Spinal cord (tissue), 10 donors: Measurements from ENCODE around the gene IKZF4. TPM values are rescaled to one million over a fixed set of nuclear protein-coding genes. Genes with fewer than 3 reads are reported as not detected.
"Not testable (repeated sequence)": the region's sequence is repeated elsewhere in the genome, so short reads cannot be mapped to it uniquely, and the experiment has no call there.

Experiments used
- DNase-seq, 6 donors: peaks; one replicate each; pipeline versions ENCODE4 v3.0.0 to v3.0.0-alpha.2; 2013 to 2015; ENCODE audit warnings: low spot score in 6 of 6, low read depth in 4 of 6
- H3K27ac ChIP-seq: one replicate; pipeline ENCODE4 v1.5.1; 2013; ENCODE audit warnings: low read depth, low read length, control low read depth
- H3K27me3 ChIP-seq: one replicate; pipeline ENCODE4 v1.6.1; 2013; ENCODE audit warnings: low read length; ENCODE audit not compliant: control insufficient read depth, insufficient read depth
- H3K36me3 ChIP-seq: one replicate; pipeline ENCODE4 v1.6.1; 2013; ENCODE audit warnings: low read length; ENCODE audit not compliant: control insufficient read depth, insufficient read depth
- H3K4me1 ChIP-seq: one replicate; pipeline ENCODE4 v1.6.1; 2013; ENCODE audit warnings: low read length; ENCODE audit not compliant: control insufficient read depth, insufficient read depth
- H3K4me3 ChIP-seq: one replicate; pipeline ENCODE4 v1.5.1; 2013; ENCODE audit warnings: low read depth, low read length, control low read depth
- H3K9me3 ChIP-seq: one replicate; pipeline ENCODE4 v1.6.1; 2013; ENCODE audit warnings: low read length; ENCODE audit not compliant: control insufficient read depth, insufficient read depth
- WGBS: methylation state at CpG from one replicate; pipeline ENCODE4 v1.1.5; 2013; ENCODE audit warnings: missing lambda C conversion rate; ENCODE audit not compliant: insufficient coverage; 5-methylcytosine and 5-hydroxymethylcytosine counted together
- long read RNA-seq, 4 donors: transcript quantifications; one replicate each; lab custom pipeline, GENCODE V29; 2026
- polyA plus RNA-seq, 2 donors: library from polyadenylated mRNA; unstranded; fragments of 120-200 nt; gene quantifications; one replicate each; pipeline ENCODE4 v1.2.1, GENCODE V29; 2013; ENCODE audit not compliant: insufficient read length in 2 of 2
- total RNA-seq, 2 donors: library from RNA; depleted of rRNA in 1 of 2; stranded (reverse); fragments of 120-200 nt in 1 of 2; fragments of >200 nt in 1 of 2; gene quantifications; one replicate each; pipeline versions ENCODE4 v1.2.3 to v1.2.4, GENCODE V29; 2013 to 2014
- donor health status: healthy.

IKZF4 gene
- 1 to 10 TPM; 3.4 to 5.2 TPM for total RNA-seq
- polyA plus RNA-seq = 10 to 100 TPM; 16.8 to 25.2 TPM
- long read RNA-seq, donor 1, partial matches to known transcripts = 0 of 2 reads
- long read RNA-seq, donor 1, other reads (novel, unspliced or antisense) = 0 of 2 reads
- long read RNA-seq, donor 2 = 0 reads
- long read RNA-seq, donor 3, partial matches to known transcripts = 0 of 1 reads
- long read RNA-seq, donor 3, other reads (novel, unspliced or antisense) = 0 of 1 reads
- long read RNA-seq, donor 4, partial matches to known transcripts = 0 of 1 reads
- long read RNA-seq, donor 4, other reads (novel, unspliced or antisense) = 0 of 1 reads

DNA sequence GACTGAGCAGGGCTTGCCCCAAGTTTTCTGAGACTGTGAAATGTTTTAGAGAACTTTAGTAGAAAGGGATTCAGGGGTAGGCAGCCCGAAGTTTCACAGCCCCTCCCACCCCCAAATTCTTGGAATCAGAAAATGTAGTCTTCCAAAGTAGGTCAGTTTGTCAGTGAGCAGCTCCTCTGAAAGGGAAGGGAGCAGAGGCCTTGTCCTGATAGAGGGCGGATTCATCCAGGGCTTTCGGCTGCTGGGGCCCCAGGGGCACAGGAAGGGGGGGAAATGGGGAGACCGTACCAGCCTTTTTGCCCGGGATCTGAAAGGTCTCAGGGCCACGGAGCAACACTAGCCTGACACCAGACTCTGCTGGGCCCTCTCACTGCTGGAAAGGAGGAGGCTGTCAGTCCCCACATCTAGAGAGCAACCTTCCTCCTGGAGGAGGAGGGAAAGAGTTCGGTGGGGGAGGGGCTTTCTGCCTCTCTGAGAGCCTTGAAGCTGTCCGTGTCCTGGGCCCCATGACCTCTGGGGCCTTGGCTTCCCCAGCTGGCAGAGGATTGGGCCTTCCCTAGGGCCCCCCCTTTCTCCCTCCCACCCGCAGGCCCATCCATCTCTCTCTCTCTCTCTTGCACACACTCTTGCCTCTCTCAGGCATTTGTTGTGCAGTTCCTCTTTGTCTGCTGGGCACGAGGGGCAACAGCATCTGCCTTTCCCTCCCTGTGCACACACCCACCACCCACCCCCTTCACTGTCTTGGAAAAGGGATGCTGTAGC is at the start of gene IKZF4:
Gene IKZF4 (plus strand): TSS at position 621 of the 762 bp plus-strand sequence. CDS start 451 bp downstream, outside the sequence.
- DNase-seq = no peak
- Histone ChIP-seq H3K4me3 (peak within 1 kb of the TSS; percentile 40), H3K27ac (peak within 1 kb of the TSS; percentile 94), H3K9me3 (no peaks in the 10 kb centered on the region), H3K36me3 (peaks cover 16% of the 10 kb centered on the region), H3K4me1 (peaks cover 39% of the 10 kb centered on the region), H3K27me3 (no peaks in the 10 kb centered on the region)
- WGBS = 9% methylated on average over 7 of the region's 10 CpGs

DNA sequence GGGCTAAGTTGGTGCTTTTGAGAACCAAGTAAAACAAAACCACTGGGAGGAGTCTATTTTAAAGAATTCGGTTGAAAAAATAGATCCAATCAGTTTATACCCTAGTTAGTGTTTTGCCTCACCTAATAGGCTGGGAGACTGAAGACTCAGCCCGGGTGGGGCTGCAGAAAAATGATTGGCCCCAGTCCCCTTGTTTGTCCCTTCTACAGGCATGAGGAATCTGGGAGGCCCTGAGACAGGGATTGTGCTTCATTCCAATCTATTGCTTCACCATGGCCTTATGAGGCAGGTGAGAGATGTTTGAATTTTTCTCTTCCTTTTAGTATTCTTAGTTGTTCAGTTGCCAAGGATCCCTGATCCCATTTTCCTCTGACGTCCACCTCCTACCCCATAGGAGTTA is 48.8 kb upstream of the IKZF4 start:
- Histone ChIP-seq H3K9me3 (no peaks in the 10 kb centered on the region), H3K27me3 (no peaks in the 10 kb centered on the region), H3K27ac (peak overlapping the region; percentile 34), H3K36me3 (peaks cover 2% of the 10 kb centered on the region), H3K4me3 (no peak overlapping the region), H3K4me1 (peaks cover 8% of the 10 kb centered on the region)
- DNase-seq = peak in 1 of 6 donors; percentile 18
- WGBS = 25% methylated on average over 1 of the region's 3 CpGs

DNA sequence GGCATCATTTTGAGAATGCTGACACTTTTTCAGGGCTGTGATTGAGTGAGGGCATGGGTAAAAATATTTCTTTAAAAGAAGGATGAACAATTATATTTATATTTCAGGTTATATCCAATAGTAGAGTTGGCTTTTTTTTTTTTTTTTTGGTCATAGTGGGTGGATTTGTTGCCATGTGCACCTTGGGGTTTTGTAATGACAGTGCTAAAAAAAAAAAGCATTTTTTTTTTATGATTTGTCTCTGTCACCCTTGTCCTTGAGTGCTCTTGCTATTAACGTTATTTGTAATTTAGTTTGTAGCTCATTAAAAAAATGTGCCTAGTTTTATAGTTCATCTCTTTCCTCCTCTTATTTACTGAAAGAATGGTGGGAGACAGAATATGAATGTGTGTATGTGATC is 48.4 kb upstream of the IKZF4 start:
- WGBS = no CpG with 5 or more reads among the region's 1 CpG
- DNase-seq = no peak
- peak overlapping the region; percentile 75 for H3K4me3 ChIP-seq
- peaks cover 3% of the 10 kb centered on the region for H3K4me1 ChIP-seq
- H3K9me3 ChIP-seq = no peaks in the 10 kb centered on the region
- no peaks in the 10 kb centered on the region for H3K27me3 ChIP-seq
- H3K27ac ChIP-seq = peak overlapping the region; percentile 94
- peaks cover 2% of the 10 kb centered on the region for H3K36me3 ChIP-seq

DNA sequence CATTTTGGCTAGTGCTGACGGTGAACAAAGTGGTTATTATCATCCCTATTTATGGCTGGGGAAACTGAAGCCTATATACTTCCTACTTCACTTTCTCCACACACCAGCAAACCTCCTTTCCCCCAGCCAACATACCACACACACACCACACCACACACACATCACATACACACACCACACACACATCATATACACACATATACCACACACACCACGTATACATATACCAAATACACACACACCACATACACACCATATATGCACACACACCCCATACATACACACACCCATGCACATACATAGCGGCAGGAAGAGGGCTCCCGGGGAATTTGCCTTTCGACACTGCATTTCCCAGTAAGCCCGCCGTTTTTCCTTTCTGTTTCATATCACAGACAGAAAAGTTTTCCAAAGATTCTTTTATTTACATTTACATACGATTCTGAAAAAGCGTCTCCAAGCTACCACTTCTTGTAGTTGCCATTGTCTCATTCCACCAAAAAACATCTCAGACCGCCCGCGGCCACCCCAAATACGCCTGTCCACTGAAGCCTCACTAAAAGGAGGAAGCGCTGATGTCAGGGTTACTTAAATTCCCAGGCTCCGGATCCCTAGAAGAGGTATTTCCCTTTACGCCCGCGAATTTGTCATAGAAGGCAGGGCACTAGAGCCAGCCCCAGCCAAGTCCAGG is 47.8 kb upstream of the IKZF4 start:
- Histone ChIP-seq H3K4me3 (peak overlapping the region; percentile 75), H3K9me3 (no peaks in the 10 kb centered on the region), H3K27ac (peak overlapping the region; percentile 94), H3K36me3 (peaks cover 4% of the 10 kb centered on the region), H3K27me3 (no peaks in the 10 kb centered on the region), H3K4me1 (peaks cover 3% of the 10 kb centered on the region)
- WGBS = 1% methylated on average over 18 of the region's 18 CpGs
- DNase-seq = peak in 2 of 6 donors; percentile 19 to 70

DNA sequence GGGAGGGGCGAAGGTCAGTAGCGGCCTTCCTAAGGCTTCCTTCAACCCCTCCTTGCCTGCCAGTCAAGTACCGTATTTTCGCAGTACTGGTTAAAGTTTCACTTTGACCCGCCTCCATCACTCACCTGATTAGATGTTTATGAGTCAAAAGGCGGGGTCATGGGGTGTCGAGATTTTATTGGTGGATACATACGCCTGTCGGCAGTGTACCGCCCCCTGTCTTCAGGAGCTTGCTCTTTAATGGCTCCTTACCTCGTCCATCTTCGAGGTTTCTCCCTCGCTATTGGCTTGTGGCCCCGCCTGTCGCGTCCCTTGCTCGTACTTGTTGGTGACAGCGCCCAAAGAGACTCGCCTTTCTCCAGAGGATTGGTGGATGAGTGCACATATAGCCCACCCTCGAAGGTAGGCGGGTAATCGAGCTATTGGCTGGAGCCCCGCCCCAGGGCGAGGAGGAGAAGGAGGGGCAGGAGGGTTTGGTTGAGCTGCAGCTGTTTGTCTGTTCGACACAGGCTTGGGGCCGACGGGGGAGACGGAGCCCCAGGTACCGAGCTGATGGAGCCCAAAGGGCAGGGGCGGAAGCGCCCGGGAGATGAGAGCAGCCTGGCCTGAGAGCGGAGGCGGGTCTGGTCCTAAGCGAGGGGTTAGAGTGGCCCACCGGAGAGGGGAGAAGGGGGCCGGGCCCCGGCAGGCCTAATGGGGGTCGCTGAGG is 47.1 kb upstream of the IKZF4 start, which contains the start of gene RAB5B:
Gene RAB5B (plus strand): TSS at position 480 of the 709 bp plus-strand sequence. CDS start 12,883 bp downstream, outside the sequence.
- peak; percentile 99 to 100 (median 100) for DNase-seq
- peak within 1 kb of the TSS; percentile 94 for H3K27ac ChIP-seq
- 0% methylated on average over 34 of the region's 39 CpGs for WGBS
- peaks cover 8% of the 10 kb centered on the region for H3K36me3 ChIP-seq
- H3K4me3 ChIP-seq = peak within 1 kb of the TSS; percentile 88
- no peaks in the 10 kb centered on the region for H3K27me3 ChIP-seq
- no peaks in the 10 kb centered on the region for H3K9me3 ChIP-seq
- peaks cover 3% of the 10 kb centered on the region for H3K4me1 ChIP-seq

DNA sequence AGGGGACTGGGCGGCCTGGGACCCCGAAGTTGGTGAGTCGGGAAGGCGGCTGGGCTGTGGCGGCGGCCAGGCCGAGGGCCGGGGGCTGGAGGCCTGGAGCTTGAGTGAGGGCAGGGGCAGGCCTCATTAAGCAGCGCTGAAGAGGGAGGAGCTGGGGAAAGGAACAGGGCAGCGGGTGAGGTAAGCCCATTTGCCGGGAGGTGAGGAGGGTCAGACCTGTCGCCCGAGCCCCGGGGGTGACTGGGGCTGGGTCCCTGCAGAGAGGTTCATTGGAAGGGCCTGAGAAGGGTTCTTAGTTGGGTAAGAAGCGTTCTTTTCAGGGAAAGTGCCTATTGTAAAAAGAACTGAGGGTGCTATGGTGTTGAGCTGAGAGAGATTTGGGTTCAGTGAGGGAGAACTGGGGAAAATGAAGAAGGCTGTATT is 46.5 kb upstream of the IKZF4 start:
- Histone ChIP-seq H3K36me3 (peaks cover 8% of the 10 kb centered on the region), H3K27ac (peak overlapping the region; percentile 90), H3K9me3 (no peaks in the 10 kb centered on the region), H3K4me3 (peak overlapping the region; percentile 88), H3K4me1 (peaks cover 3% of the 10 kb centered on the region), H3K27me3 (no peaks in the 10 kb centered on the region)
- WGBS = 0% methylated on average over 15 of the region's 15 CpGs
- no peak for DNase-seq

DNA sequence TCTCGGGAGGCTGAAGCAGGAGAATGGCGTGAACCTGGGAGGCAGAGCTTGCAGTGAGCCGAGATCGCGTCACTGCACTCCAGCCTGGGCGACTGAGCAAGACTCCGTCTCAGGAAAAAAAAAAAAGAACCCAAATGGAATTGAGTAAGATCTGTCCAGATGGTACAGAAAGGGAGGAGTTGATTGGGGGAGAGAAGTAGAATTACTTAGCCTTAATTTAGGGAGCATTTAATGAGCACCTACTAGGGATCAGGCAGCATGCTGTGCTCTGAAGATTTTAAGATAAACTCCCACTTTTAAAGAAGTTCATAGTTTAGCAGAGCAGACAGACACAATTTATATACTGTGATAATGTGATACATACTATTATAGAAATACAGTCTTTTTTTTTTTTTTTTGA is 42.5 kb upstream of the IKZF4 start:
- Histone ChIP-seq H3K4me3 (no peak overlapping the region), H3K4me1 (peaks cover 3% of the 10 kb centered on the region), H3K9me3 (no peaks in the 10 kb centered on the region), H3K36me3 (peaks cover 18% of the 10 kb centered on the region), H3K27ac (no peak overlapping the region), H3K27me3 (no peaks in the 10 kb centered on the region)
- no peak for DNase-seq
- WGBS = 95% methylated on average over 7 of the region's 7 CpGs

DNA sequence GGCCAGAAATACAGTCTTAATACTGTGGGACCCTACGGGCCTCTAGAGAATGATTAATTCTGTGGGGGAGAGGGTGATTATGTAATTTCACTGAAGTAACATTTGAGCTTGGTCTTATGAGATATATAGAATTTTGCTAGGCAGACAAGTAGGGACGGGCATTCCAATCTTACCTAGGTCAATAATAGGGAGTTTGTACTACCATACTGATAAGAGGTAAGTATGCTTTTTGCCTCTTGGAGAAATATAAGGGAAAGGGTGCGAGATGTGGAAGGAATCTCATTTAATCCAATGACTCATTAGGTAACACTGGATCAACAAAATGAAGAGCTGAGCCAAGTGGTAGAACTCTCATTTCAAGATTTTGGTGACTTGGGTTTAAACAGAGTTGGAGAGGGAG is 41.8 kb upstream of the IKZF4 start:
- no peaks in the 10 kb centered on the region for H3K9me3 ChIP-seq
- no peak overlapping the region for H3K4me3 ChIP-seq
- DNase-seq = no peak
- 100% methylated on average over 1 of the region's 3 CpGs for WGBS
- peaks cover 25% of the 10 kb centered on the region for H3K36me3 ChIP-seq
- H3K4me1 ChIP-seq = peaks cover 3% of the 10 kb centered on the region
- no peaks in the 10 kb centered on the region for H3K27me3 ChIP-seq
- no peak overlapping the region for H3K27ac ChIP-seq

DNA sequence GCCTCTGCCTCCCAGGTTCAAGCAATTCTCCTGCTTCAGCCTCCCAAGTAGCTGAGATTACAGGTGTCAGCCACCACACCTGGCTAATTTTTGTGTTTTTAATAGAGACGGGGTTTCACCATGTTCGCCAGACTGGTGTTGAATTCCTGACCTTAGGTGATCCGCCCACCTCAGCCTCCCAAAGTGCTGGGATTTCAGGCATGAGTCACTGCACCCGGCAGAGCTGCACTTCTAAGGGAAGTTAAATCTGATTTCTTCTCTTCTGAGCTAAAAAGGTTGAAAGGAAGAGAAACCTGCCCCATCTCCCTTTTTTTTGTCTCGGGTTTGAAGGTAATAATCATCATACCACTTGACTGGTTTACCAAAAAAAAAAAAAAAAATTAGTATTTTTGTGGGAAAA is 39.0 kb upstream of the IKZF4 start:
- H3K4me3 ChIP-seq, H3K27me3 ChIP-seq, H3K27ac ChIP-seq, H3K9me3 ChIP-seq, DNase-seq, H3K4me1 ChIP-seq: not testable (repeated sequence)
- peaks cover 40% of the 10 kb centered on the region for H3K36me3 ChIP-seq
- WGBS = 96% methylated on average over 3 of the region's 5 CpGs
